Fibroblast of pulmonary artery (primary cell): ENCODE data around the gene RPRD1B.
"Not testable (repeated sequence)": the region's sequence is repeated elsewhere in the genome, so short reads cannot be mapped to it uniquely, and the experiment has no call there.

Experiments used
- DNase-seq: peaks from one replicate; pipeline ENCODE4 v3.0.0-alpha.2; 2010; ENCODE audit warnings: low read depth
- H3K4me3 ChIP-seq: replicated peaks from 2 replicates; pipeline ENCODE4 v1.5.1; 2011; ENCODE audit warnings: low read depth, mild to moderate bottlenecking, control low read depth, low read length, moderate library complexity
- TF ChIP-seq, protein P1 (sequence below): IDR thresholded peaks from 2 replicates; pipeline ENCODE4 v1.5.1; 2011; ENCODE audit warnings: mild to moderate bottlenecking, control low read depth, low read length, inconsistent platforms; ENCODE audit errors: missing control alignments

RPRD1B gene

DNA sequence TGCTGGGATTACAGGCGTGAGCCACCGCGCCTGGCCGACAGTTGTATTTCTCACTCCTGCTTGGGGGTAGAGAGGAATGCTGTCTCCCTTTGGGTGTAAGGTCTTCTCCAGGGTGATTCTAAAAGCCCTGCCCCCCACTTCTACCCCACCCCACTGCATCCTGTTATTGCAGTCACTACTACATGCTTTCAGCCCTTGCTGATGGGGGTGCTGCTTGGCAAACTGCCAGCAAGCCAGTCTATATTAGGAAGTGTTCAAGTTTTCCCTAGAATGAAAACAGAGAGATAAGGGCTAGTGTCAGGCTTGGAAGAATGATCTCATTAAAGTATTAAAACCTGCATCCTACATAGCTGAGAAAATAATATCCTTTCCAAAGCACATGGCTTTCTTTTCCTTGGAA, 31.6 kb upstream of the RPRD1B start:
- no peak overlapping the region for H3K4me3 ChIP-seq
- TF ChIP-seq, protein P1, sequence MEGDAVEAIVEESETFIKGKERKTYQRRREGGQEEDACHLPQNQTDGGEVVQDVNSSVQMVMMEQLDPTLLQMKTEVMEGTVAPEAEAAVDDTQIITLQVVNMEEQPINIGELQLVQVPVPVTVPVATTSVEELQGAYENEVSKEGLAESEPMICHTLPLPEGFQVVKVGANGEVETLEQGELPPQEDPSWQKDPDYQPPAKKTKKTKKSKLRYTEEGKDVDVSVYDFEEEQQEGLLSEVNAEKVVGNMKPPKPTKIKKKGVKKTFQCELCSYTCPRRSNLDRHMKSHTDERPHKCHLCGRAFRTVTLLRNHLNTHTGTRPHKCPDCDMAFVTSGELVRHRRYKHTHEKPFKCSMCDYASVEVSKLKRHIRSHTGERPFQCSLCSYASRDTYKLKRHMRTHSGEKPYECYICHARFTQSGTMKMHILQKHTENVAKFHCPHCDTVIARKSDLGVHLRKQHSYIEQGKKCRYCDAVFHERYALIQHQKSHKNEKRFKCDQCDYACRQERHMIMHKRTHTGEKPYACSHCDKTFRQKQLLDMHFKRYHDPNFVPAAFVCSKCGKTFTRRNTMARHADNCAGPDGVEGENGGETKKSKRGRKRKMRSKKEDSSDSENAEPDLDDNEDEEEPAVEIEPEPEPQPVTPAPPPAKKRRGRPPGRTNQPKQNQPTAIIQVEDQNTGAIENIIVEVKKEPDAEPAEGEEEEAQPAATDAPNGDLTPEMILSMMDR = no peak
- DNase-seq = peak; percentile 54

- no peak overlapping the region for H3K4me3 ChIP-seq
- TF ChIP-seq, protein P1 = no peak
- no peak for DNase-seq
These were observed 31.1 kb upstream of the RPRD1B start for GRCh38 chr20:38002422-38002821.

DNA sequence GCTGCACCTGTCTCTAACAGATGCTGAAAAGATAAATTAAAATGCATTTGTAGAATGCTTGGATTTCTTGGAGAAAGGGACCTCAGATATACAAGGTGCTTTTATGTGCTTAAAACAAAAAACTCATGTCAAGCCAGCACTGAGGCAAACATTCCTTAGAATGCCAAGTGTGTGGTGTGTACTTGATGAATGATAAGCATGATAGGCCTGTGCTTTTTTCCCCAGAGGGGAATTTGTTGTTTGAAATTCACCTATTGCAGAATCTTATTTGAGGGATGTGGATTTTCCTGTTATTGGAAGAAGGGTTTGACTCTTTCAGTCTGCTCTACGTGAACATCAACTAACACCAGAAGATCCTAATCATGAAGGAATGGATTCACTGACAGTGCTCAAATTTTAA, 29.1 kb upstream of the RPRD1B start:
- DNase-seq = no peak

DNA sequence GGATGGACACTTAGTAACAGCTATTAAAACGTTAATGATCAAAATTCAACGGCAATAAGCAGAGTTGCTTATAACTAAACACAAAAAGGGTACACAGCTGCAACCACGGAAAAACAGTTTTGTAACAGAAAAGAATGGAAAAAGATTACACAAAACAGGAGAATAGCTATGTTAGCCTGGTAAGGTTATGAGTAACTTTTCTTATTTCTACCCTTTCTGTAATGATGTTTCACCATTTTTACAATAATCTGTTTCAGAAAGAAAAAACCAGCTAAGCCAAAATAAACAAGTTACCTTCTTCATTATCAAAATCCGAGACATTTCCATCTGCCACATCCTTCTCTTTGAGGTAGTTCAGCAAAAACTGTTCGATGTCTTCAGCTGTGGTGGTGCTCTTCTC, 27.6 kb upstream of the RPRD1B start:
- TF ChIP-seq, protein P1 = no peak
- DNase-seq = no peak
- no peak overlapping the region for H3K4me3 ChIP-seq

More for the DNA sequence above, 29.1 kb upstream of the RPRD1B start:
- TF ChIP-seq, protein P1 = no peak
- H3K4me3 ChIP-seq = no peak overlapping the region

DNA sequence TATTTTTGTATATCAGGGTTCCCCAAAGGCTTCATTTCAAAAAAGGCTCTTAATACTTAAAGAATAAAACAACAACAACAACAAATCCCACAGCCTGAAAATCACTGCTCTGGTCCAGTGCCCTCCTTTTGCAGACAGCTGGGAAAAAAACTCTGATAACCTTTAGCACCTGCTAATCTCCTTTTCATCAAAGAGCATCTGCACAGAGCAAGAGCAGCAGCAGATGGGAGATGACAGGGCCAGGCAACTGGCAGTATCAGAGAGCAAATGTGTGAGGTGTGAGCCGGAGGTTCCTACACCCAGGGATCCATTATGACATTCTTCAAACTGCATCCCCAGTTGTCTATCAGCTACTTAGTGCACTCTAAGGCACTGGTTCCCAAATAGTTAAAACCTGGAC, 26.0 kb upstream of the RPRD1B start:
- TF ChIP-seq, protein P1 = no peak
- DNase-seq = no peak
- no peak overlapping the region for H3K4me3 ChIP-seq

DNA sequence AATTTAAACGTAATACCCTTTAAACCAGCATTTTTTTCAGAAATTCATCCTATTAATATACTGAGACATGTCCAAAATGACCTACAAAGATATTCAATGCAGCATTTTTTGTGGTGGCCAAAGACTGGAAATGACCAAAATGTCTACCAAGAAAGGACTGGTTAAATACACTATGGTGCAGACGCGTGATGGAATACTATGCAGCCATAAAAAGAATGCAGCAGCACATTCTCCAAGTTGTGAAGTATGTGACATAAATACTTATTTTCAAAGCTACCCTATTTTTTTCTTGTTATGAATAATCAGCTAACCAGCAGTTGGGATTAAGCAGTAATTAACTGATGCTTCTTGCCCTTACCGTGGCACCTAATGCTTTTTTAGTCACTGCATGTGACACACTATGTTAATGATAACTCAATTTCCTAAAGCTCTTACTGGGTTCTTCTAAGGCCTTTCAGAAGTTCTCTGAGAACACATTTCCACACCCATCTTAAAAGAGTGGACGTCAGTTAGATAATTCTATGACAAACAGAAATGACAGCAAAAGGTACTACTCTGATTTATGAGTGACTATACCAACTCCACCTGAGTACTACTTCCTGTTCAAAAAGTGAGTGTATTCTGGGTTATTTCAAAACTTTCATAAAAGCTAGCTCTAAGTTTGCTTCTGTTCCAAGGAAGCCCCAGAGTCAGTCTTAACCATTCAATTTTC, 25.2 kb upstream of the RPRD1B start:
- no peak overlapping the region for H3K4me3 ChIP-seq
- no peak for DNase-seq
- TF ChIP-seq, protein P1 = no peak

DNA sequence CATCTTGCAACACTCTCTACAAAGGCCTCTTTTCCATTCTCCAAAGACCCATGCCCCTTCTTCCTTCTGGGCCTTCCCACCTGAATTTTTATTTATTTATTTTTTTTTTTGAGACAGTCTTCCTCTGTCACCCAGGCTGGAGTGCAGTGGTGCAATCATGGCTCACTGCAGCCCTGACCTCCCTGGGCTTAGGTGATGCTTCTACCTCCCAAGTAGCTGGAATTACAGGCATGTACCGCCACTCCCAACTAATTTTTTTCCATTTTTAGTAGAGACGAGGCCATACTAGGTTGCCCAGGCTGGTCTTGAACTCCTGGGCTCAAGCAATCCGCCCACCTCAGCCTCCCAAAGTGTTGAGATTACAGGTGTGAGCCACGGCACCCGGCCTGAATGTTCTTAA, 24.1 kb upstream of the RPRD1B start:
- not testable (repeated sequence) for DNase-seq, H3K4me3 ChIP-seq
